SIG-M5 treated with dmso at 0.1 percent for 504 hours (cell line): ENCODE measurements around the gene LRRC19.
A peak's percentile ranks its signal among the peaks of the same experiment; 100 is the strongest.

Experiments
- DNase-seq: peaks from one replicate; lab custom pipeline; 2025; ENCODE audit not compliant: unreplicated experiment; lab: John Stamatoyannopoulos, UW

Gene LRRC19, protein sequence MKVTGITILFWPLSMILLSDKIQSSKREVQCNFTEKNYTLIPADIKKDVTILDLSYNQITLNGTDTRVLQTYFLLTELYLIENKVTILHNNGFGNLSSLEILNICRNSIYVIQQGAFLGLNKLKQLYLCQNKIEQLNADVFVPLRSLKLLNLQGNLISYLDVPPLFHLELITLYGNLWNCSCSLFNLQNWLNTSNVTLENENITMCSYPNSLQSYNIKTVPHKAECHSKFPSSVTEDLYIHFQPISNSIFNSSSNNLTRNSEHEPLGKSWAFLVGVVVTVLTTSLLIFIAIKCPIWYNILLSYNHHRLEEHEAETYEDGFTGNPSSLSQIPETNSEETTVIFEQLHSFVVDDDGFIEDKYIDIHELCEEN

DNA sequence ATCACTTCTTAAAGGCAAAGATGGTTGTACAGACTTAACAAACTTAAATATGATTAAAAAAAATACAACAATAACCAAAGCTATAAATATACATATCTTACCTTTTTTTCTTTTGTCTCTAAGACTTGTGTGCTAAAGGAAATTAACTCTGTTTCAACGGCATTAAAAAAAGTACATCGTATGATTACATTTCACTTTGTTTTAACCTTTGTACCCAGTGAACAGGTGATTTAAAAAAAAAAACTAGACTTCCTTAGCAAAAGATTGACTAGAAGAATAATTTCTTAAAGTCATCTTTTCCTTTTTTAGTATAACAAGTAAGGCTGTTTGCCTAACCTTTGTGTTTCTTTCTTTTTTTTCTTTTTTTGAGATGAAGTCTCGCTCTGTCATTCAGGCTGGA lies at the start of gene LRRC19:
LRRC19 (minus strand) TSS at position 182 of the 400 bp plus-strand sequence. CDS start 5,978 bp downstream, outside the sequence.
- DNase-seq: no peak

DNA sequence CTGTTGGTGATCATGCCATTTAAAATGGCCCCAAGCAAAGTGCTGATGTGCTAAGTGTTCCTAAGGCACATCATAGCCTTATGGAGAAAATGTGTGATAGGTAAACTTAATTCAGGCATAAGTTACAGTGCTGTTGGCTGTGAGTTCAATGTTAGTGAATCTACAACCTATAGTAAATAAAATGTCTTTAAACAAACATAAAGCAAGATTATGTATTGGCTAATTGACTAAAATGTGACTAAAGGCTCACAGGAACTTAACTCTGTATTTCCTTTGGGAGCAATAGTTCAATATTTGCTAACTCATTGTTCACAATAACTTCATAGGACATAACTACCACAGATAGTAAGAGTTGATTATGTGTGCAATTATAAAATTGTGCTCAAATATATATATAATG lies 49.4 kb upstream of the LRRC19 start:
- no peak for DNase-seq

DNA sequence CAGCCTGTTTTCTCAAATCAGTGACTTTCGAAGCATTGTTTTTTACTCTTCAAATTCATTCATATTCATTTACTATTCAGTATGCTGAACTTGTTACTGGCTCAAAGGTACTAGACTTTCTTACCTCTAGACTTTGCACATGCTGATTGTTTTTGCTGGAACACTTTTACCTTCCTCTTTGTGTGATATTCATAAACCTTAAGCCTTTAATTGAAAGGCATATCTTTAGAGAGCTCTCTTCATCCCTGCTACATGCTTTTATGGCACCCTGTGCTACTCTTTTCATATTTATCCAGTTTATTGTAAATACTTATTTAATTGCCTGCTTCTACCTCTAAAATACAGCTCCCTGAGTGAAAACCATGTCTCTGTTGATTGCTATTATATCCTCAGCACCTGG lies 48.7 kb upstream of the LRRC19 start:
- no peak for DNase-seq

DNA sequence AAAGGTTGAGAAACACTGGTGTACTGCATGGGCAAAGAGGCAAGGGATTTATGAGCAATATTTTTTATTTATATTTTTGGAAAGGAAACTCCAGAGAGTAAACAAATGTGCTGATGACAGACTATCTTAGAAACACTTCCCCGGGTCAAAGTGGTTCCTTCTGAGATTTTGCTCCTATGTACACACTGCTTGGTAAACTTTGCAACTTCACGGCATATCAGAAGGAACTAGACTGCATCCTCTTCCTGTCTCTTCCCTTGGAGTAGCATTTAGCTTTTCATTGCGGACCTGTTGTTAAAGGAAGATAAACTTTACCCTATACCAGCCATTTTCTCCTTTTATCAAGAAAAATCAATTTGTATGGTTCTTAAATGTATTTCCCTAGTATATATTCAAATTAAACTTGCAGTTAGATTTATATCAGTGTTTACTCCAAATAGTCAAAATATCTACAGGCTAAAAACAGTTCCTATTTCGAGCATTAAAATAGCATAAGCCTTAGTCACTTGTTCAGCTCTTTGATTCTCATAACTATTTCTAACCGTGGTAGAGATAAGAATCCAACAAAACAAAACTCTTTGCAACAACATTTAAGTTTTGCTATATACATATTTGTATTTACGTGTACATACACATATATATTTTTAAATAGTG lies 48.0 kb upstream of the LRRC19 start:
- DNase-seq: no peak

DNA sequence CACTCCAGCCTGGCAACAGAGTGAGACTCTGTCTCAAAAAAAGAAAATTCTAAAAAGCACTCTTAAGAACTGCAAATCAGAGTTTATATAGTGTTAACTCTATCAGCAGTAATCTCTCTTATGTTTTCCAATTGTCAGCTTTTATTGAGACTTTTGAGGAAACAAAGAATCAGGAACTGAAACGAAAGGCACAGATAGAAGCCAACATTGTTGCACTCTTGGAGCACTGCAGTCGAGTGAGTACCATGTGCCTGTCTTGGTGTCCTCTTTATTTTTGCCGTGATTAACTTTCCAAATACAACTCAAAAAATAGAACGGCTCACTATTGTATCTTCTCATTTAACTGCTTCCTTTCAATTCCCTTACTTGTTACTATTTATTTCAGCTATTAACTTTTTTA lies 41.7 kb upstream of the LRRC19 start:
- DNase-seq: peak; percentile 11

DNA sequence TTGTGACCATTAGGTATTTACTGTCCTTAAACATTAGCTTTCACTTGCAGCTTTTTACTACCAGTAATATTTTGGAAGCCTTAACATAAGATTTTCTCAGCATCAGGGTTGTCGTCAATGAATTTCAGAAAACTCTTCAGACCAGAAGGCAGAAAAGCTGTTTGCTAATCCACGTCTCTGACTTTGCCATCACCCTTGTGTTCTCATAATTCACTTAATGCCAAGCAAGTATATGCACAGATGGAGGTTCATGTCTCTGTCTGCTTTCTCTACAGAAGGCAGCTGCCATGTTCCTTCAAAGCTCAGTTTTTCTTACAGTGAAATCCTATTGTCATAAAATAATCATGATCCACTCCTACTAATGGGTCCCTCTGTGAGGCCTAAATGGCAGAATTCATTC lies 37.7 kb upstream of the LRRC19 start:
- DNase-seq: no peak

DNA sequence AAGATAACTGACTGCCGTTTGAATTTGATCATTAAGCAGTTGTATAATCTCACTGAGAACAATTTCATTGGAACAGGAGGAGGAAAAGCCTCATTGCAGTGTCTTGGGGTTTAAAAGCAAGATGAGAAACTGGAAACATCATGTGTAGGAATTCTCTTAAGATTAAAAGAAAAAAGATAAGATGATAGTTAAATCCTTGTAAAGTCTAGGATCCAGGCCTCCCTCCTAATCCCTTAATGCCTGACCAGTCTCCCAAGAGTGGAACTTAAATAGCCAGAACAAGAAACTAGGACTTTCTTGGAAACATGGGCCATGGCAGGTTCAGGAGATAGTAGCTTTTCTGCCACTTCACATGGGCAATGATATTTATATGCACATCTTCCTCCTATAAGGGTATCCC lies 37.0 kb upstream of the LRRC19 start:
- no peak for DNase-seq

DNA sequence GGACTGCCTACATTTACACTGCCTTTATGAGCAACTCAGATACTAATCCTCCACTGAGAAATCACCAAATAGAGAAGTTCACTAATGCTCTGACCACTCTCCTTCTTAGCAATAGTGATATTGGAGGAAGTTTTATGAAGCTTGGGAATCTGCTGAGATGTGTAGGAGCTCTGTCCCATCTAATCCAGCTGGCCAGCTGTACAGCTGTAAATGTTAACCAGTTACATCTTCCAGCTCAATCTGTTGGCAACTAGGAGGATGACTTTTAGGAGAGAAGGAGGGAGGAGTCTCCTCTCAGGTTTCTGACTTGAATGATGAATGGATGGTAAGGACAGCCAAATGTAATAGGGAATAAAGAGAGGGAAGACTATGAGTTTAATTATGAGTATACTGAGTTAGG lies 36.3 kb upstream of the LRRC19 start:
- DNase-seq: no peak

DNA sequence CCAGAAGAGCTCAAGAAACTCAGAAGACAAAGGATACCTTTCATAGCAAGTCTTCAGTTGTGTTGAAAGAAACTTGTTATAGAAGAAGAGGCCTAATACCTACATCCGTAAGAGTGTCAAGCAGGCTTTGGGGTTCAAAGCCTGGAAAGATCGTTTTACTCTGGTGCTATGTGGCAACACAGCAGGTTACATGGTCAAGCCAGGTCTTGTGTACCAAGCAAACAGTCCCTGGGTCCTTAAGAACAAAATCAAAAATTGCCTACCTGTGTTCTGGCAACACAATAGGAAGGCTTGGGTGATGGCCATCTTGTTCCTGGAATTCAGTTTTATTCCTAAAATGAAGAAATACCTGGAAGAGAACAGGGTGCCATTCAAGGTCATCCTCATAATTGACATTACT lies 32.0 kb upstream of the LRRC19 start:
- no peak for DNase-seq

DNA sequence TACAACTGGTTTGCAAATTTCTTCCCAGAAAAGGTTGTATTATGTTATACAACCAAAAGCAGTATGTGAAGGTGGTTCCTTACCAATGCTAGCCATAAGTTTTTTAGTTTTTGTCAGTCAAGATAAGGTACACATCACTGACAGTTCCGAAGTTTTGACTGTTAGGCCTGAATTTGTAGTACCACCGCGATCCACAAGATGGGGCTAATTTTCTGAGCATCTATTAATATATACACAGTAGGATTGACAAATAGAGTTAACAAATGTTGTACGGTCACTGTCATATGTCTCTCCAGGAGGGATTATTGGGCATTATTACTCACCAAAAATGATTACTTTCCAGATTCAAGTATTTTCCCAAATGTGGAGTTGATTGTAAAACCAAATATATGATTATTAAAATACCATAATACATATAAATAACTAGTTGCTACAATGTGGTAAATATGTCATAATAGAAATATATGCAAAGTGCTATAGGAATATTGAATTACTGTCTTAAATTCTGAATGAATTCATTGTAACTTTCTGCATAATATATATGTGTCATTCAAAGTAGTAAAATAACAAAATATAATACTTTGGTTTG lies 28.4 kb upstream of the LRRC19 start:
- DNase-seq: peak; percentile 45

DNA sequence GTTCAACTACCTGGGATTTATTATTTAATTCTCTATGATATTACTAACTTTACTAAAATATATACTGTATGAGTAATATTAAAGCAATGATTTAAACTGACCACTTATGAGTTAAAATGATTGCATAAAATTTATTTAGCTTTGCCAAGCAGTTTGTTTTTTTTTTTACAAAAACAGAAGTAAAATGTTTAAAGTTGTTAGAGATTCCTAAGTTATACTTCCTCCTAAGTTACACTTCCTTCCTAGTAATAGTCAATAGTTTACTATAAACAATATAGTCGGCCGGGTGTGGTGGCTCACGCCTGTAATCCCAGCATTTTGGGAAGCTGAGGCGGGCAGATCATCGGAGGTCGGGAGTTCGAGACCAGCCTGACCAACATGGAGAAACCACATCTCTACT lies 23.7 kb upstream of the LRRC19 start:
- DNase-seq: no peak

DNA sequence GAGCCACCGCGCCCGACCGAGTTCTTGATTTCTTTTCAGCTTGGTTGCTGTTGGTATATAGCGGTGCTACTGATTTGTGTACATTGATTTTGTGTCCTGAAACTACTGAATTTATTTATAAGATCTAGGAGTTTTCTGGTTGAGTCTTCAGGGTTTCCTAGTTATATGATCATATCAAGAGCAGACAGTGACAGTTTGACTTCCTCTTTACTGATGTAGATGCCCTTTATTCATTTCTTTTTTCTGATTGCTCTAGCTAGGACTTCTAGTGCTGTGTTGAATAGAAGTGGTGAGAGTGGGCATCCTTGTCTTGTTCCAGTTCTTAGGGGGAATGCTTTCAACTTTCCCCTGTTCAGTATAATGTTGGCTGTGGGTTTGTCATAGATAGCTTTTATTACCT lies 17.4 kb upstream of the LRRC19 start:
- no peak for DNase-seq

DNA sequence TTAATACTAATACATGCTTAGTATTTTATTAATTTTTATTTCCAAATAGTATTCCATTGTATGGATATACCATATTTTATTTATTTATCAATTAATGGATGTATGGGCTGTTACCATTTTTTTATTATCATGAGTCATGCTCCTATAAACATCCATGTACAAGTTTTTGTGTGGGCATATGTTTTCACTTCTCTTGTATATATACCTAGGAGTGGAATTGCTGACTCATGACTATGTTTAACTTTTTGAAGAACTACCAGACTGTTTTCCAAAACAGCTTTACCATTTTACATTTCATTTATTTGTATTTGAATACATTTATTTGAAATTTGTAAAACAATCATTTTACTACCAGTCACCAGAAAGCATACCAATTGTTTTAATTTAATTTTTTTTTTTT lies 14.1 kb upstream of the LRRC19 start:
- no peak for DNase-seq

DNA sequence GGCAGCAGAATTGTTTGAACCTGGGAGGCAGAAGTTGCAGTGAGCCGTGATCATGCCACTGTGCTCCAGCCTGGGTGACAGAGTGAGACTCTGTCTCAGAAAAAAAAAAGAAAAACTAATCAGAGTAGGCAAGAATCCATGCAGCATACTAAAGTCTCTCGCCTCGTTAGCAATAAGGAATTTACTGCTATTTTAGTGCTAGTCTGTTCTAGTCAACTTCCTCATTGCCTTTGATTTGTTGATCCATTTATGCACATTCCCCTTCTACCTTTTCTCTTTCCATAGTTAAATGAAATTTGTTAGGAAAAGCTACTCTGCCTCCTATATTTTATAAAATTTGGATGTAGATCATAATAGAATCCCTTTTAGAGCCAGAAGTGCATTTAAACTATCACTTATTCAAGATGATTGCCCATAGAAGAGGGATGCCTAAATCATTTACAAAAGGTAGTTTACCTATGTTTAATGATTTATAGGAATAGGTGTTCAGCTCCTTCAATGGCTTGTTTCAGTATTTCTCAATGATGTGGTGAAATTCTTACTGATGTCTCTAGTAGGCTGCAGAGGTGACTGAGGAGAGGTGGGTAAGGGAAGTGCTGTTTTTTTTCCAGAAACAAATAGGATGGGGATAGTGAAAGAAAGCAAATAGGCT lies 1.9 kb downstream of the LRRC19 start:
- no peak for DNase-seq

DNA sequence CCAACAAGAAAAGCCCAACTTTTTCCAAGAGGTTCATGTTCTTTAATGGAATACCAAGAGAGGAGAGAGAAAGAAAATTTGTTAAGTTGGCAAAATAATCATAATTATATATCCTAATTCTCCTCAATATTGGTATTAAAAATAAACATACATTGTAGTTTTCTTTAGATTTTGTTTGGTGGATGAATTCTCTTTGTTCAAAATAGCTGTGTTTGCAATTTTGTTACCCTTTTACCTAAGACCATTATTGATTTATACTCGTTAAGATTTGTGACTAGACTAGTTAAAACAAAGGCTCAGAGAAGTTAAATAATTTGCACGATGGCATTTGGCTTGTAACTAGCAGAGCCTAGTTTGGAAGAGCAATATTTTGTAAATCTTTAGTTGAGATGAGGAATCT lies 9.7 kb downstream of the LRRC19 start:
- no peak for DNase-seq

DNA sequence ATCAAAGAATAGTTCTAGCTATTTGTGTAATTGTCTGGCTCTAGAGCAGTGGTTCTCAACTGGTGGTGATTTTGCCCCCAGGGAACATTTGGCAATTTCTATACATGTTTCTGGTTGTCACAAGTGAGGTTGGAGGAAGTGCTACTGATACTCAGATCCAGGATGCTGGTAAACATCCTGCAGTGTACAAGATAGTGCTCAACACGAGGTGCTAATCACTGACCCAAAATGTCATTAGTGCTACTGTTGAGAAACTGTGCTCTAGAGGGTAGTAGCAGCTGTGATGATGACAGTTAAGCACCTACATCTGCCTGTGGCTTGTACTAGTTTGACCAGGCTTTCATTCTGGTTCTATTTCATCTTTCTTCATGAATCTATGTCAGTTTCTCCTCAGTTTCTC lies 22.1 kb downstream of the LRRC19 start:
- no peak for DNase-seq

DNA sequence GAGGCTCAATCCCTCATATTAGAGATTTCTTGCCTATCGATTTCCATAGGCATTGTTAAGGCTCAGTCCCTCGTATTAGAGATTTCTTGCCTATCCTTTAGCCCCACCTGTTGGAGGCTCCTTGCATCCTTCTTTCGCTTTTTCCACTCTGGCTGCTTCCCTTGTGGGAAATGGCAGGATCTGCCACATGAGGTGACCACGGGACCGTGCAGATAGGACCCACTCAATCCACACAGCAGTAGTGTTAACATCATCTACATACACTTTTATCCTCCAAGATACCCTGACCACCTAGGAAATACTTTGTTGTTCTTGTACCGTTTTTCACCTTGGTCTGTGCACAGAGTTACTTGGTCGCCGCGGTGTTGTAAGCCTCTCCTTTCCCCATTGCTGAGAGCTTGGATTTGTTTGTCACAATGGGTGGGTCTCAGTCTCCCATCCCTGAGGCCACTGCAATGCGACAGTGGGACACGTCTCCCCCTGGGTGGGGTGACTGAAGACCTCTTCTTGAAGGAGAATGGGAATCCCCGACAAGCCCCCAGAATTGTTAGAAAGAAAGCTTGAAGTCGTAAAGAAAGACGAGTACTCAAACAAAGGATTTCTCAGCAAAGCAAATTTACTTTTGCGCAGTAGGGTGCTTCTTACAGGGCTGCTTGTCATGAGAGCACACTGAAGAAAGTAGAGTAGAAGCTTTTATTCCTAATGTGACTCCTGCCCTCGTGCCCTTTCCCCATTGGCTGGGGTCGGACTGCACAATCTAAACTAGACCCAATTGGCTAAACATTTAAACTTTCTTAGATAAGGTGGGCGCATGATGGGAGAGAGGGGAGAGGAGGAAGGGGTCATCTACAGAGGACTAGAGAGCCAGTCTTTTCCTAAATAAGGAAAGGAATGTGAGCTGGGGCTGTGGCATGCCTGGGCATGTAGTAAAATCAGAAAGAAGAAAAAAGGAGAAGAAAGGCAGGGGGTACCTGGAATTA lies 29.5 kb downstream of the LRRC19 start:
- DNase-seq: no peak

DNA sequence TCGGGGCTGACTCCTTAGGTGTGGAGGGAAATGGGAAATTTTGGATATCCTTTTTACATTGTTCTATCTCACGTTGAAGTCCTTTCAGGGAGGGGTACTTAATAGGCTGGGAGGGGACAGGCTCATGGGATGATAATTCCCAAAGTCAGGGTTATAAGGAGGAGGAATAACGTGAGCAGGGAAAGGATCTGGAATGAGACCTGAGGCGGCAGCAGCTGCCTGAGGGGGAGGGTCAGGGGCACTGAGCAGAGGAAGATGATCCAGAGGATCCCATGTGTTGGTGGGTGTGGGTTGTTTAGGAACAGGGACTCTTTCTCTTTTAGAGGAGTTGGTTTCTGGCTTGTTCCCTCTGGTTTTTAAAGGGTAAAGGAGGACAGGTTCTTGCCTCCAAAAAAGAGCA lies 30.5 kb downstream of the LRRC19 start:
- no peak for DNase-seq

DNA sequence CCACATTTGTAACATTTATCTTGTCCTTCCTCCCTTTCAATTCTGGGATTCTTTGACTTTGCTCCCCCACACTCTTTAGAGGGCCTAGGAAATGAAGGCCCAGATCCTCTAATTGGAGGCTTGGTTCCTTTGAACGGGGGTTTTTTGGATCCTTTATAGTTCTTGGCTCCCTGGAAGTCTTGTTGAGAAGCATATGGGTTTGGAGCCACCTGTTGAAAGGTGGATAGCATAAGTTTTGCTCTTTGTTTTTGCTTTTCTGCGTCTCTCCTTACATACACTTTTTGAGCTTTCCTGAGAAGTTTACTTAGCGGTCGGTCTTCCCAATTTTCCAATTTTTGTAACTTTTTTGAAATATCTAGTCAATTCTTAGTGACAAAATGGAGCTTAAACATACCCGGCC lies 31.5 kb downstream of the LRRC19 start:
- no peak for DNase-seq

DNA sequence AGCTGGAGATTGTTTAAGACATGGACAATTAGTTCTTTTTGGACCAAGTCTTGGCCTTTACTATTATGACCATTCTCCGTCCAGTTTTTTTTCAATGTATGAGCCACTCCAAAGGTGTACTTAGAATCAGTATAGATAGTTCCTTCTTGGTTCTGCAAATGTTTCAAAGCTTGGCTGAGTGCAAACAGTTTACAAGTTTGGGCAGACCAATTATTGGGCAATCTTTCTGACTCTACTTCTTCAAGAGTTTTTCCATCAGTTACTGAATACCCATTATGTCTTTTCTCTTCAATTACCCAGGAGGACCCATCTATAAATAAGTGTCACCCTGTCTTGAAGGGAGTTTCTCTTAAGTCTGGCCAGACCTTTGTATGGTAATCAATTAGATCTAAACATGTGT lies 33.8 kb downstream of the LRRC19 start:
- no peak for DNase-seq

DNA sequence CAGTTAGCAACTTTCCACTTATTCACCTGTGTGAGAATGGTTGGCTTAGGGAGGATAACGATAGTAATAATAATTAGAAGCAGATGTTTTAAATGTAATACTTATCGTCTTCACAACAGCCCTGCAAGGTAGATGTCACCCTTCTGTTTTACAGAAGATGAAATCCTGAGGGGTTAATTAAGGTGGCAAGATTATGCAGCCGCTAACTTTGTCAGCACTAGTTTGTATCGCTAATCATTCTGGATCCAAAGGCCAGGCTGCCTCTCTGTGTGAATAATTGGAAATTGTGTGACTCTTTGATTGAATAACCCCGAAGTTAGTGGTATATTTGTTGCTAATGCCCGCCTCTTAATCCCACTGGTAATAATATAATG lies 48.6 kb downstream of the LRRC19 start:
- no peak for DNase-seq
